ENCODE data around the gene C17orf107. TPM values are rescaled to one million over a fixed set of nuclear protein-coding genes. Genes with fewer than 3 reads are reported as not detected.

The C17orf107 gene
- total and polyA plus RNA-seq, 9 of the 15 experiments (the other 6 are each of a cell fraction or from before 2014, with no cell fraction given): 0.05 to 0.29 (median 0.07) TPM; not detected in 4

GRCh38 chr17:4945176-4945943 lies 46.0 kb downstream of the C17orf107 start (continued):
- peak in 1 of 2 experiments; percentile 52; a peak in 1 of 4 replicates for TF ChIP-seq RCOR1 (IDR thresholded peaks at IDR 0.05; ENCODE audit: borderline replicate concordance in 1 of 2, low read depth in 2 of 2, low read length in 2 of 2)
- peak in 1 of 2 experiments; percentile 56; a peak in 2 of 4 replicates for TF ChIP-seq SIN3A (IDR thresholded peaks at IDR 0.05; ENCODE audit: borderline replicate concordance in 2 of 2, control insufficient read depth in 1 of 2, low read depth in 2 of 2, low read length in 2 of 2)
- TF ChIP-seq, protein P1, sequence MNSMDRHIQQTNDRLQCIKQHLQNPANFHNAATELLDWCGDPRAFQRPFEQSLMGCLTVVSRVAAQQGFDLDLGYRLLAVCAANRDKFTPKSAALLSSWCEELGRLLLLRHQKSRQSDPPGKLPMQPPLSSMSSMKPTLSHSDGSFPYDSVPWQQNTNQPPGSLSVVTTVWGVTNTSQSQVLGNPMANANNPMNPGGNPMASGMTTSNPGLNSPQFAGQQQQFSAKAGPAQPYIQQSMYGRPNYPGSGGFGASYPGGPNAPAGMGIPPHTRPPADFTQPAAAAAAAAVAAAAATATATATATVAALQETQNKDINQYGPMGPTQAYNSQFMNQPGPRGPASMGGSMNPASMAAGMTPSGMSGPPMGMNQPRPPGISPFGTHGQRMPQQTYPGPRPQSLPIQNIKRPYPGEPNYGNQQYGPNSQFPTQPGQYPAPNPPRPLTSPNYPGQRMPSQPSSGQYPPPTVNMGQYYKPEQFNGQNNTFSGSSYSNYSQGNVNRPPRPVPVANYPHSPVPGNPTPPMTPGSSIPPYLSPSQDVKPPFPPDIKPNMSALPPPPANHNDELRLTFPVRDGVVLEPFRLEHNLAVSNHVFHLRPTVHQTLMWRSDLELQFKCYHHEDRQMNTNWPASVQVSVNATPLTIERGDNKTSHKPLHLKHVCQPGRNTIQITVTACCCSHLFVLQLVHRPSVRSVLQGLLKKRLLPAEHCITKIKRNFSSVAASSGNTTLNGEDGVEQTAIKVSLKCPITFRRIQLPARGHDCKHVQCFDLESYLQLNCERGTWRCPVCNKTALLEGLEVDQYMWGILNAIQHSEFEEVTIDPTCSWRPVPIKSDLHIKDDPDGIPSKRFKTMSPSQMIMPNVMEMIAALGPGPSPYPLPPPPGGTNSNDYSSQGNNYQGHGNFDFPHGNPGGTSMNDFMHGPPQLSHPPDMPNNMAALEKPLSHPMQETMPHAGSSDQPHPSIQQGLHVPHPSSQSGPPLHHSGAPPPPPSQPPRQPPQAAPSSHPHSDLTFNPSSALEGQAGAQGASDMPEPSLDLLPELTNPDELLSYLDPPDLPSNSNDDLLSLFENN (IDR thresholded peaks at IDR 0.05; ENCODE audit: low read depth in 2 of 2, low read length in 2 of 2): 0 out of 4 replicates have a peak, but pooled peaks of 1 of the 2 experiments have one; percentile 18
- no peak for TF ChIP-seq ATF1 (CRISPR knock-in tag; IDR thresholded peaks at IDR 0.05)
- TF ChIP-seq ATF1 (tag; IDR thresholded peaks at IDR 0.05): peak; percentile 22; the same call in 1 of the 2 replicates
- TF ChIP-seq, protein P2, sequence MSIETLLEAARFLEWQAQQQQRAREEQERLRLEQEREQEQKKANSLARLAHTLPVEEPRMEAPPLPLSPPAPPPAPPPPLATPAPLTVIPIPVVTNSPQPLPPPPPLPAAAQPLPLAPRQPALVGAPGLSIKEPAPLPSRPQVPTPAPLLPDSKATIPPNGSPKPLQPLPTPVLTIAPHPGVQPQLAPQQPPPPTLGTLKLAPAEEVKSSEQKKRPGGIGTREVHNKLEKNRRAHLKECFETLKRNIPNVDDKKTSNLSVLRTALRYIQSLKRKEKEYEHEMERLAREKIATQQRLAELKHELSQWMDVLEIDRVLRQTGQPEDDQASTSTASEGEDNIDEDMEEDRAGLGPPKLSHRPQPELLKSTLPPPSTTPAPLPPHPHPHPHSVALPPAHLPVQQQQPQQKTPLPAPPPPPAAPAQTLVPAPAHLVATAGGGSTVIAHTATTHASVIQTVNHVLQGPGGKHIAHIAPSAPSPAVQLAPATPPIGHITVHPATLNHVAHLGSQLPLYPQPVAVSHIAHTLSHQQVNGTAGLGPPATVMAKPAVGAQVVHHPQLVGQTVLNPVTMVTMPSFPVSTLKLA (conservative IDR thresholded peaks at IDR 0.05): peak in 1 of 2 experiments; percentile 43; a peak in 1 of 4 replicates
- peak; percentile 97 for TF ChIP-seq FOSL1 (tag; conservative IDR thresholded peaks at IDR 0.05)
- 0 out of 2 replicates have a peak, but pooled peaks have one; percentile 29 for TF ChIP-seq HDAC2 (IDR thresholded peaks at IDR 0.05)
- no peak for TF ChIP-seq XRCC4 (IDR thresholded peaks at IDR 0.05; ENCODE audit: extremely low read depth, insufficient read depth, insufficient read length)
- no peak for TF ChIP-seq ZNF699 (CRISPR knock-in tag; IDR thresholded peaks at IDR 0.05; ENCODE audit: insufficient replicate concordance)
- TF ChIP-seq E4F1 (CRISPR knock-in tag; IDR thresholded peaks at IDR 0.05; ENCODE audit: borderline replicate concordance): no peak
- no peak for TF ChIP-seq ZNF655 (CRISPR knock-in tag; IDR thresholded peaks at IDR 0.05)
- peak; percentile 65; the same call in 1 of the 2 replicates for TF ChIP-seq ILF3 (IDR thresholded peaks at IDR 0.05; ENCODE audit: borderline replicate concordance)
- TF ChIP-seq JUND (IDR thresholded peaks at IDR 0.05; ENCODE audit: borderline replicate concordance, low read depth, low read length): peak; percentile 98
- peak; percentile 97 for TF ChIP-seq JUND (tag; IDR thresholded peaks at IDR 0.05; ENCODE audit: borderline replicate concordance, low read depth, low read length)
- no peak for TF ChIP-seq ZNF197 (CRISPR knock-in tag; IDR thresholded peaks at IDR 0.05; ENCODE audit: low read depth)
